ENCODE results near the gene ANKRD63. TPM values are rescaled to one million over a fixed set of nuclear protein-coding genes. Genes with fewer than 3 reads are reported as not detected.

Gene ANKRD63
- total and polyA plus RNA-seq, 2 of the 13 experiments (the other 11 are each of a cell fraction or from before 2014, with no cell fraction given): not detected

DNA sequence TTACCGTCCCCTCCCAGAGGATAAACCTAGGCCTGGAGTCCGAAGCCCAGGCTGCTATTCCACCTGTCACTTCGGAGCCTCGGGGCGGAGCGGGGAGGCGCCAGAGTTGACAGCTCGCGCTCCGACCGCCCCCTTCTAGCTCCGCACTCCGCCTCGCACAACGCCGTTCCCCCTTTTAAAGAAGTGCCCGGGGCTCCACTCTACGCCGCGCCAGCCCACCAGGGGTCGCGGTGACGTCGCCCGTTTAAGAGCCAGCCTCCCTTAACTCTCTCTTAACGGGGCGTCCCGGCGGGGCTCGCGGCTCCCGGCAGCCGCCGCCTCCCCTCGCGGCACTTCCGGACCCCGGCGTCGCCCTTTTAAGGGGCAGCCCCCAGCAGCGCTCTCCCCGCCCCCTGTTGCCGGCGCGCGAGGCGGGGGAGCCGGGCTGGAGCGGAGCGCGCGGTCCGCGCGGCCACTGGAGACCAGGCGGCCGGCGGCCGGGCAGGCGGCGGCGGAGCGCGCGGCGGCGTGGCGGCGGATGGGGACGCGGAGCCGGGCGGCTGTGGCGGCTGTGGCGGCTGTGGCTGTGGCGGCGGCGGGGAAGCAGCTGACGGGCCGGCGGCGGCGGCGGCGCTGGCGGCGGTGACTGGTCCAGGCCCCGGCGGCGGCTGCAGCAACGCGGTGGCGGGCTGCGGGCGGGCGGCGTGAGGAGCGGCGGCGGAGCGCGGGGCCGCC is 40.5 kb upstream of the ANKRD63 start, which contains the start of gene INAFM2 (continued):
- TF ChIP-seq, protein P1, sequence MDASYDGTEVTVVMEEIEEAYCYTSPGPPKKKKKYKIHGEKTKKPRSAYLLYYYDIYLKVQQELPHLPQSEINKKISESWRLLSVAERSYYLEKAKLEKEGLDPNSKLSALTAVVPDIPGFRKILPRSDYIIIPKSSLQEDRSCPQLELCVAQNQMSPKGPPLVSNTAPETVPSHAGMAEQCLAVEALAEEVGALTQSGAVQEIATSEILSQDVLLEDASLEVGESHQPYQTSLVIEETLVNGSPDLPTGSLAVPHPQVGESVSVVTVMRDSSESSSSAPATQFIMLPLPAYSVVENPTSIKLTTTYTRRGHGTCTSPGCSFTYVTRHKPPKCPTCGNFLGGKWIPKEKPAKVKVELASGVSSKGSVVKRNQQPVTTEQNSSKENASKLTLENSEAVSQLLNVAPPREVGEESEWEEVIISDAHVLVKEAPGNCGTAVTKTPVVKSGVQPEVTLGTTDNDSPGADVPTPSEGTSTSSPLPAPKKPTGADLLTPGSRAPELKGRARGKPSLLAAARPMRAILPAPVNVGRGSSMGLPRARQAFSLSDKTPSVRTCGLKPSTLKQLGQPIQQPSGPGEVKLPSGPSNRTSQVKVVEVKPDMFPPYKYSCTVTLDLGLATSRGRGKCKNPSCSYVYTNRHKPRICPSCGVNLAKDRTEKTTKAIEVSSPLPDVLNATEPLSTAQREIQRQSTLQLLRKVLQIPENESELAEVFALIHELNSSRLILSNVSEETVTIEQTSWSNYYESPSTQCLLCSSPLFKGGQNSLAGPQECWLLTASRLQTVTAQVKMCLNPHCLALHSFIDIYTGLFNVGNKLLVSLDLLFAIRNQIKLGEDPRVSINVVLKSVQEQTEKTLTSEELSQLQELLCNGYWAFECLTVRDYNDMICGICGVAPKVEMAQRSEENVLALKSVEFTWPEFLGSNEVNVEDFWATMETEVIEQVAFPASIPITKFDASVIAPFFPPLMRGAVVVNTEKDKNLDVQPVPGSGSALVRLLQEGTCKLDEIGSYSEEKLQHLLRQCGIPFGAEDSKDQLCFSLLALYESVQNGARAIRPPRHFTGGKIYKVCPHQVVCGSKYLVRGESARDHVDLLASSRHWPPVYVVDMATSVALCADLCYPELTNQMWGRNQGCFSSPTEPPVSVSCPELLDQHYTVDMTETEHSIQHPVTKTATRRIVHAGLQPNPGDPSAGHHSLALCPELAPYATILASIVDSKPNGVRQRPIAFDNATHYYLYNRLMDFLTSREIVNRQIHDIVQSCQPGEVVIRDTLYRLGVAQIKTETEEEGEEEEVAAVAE (CRISPR knock-in tag; IDR thresholded peaks at IDR 0.05; ENCODE audit: borderline replicate concordance): no peak
- TF ChIP-seq TARDBP (CRISPR knock-in tag; IDR thresholded peaks at IDR 0.05) (no peak), STAG1 (CRISPR knock-in tag; IDR thresholded peaks at IDR 0.05) (peak; percentile 35; the same call in 1 of the 2 replicates), ZBTB20 (CRISPR knock-in tag; IDR thresholded peaks at IDR 0.05; ENCODE audit: borderline replicate concordance, low read depth) (no peak), NR1H2 (CRISPR knock-in tag; IDR thresholded peaks at IDR 0.05; ENCODE audit: borderline replicate concordance, low read depth) (no peak), ZNF232 (CRISPR knock-in tag; IDR thresholded peaks at IDR 0.05; ENCODE audit: borderline replicate concordance) (0 out of 2 replicates have a peak, but pooled peaks have one; percentile 52), ARHGAP35 (CRISPR knock-in tag; IDR thresholded peaks at IDR 0.05; ENCODE audit: borderline replicate concordance) (no peak), MED1 (CRISPR knock-in tag; IDR thresholded peaks at IDR 0.05) (peak; percentile 49), MTF2 (CRISPR knock-in tag; IDR thresholded peaks at IDR 0.05; ENCODE audit: borderline replicate concordance) (no peak), ZNF652 (CRISPR knock-in tag; IDR thresholded peaks at IDR 0.05; ENCODE audit: borderline replicate concordance, low read depth) (peak; percentile 77; the same call in 1 of the 2 replicates), KLF9 (CRISPR knock-in tag; IDR thresholded peaks at IDR 0.05; ENCODE audit: low read depth) (no peak), IRX3 (CRISPR knock-in tag; IDR thresholded peaks at IDR 0.05; ENCODE audit: borderline replicate concordance, low read depth) (peak; percentile 38; the same call in 1 of the 2 replicates), KDM5A (IDR thresholded peaks at IDR 0.05; ENCODE audit: borderline replicate concordance, low read length) (no peak), NR2F2 (IDR thresholded peaks at IDR 0.05; ENCODE audit: borderline replicate concordance, low read depth) (no peak)
- TF ChIP-seq, protein P2, sequence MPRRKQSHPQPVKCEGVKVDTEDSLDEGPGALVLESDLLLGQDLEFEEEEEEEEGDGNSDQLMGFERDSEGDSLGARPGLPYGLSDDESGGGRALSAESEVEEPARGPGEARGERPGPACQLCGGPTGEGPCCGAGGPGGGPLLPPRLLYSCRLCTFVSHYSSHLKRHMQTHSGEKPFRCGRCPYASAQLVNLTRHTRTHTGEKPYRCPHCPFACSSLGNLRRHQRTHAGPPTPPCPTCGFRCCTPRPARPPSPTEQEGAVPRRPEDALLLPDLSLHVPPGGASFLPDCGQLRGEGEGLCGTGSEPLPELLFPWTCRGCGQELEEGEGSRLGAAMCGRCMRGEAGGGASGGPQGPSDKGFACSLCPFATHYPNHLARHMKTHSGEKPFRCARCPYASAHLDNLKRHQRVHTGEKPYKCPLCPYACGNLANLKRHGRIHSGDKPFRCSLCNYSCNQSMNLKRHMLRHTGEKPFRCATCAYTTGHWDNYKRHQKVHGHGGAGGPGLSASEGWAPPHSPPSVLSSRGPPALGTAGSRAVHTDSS (CRISPR knock-in tag; conservative IDR thresholded peaks at IDR 0.05): no peak
- TF ChIP-seq, protein P3, sequence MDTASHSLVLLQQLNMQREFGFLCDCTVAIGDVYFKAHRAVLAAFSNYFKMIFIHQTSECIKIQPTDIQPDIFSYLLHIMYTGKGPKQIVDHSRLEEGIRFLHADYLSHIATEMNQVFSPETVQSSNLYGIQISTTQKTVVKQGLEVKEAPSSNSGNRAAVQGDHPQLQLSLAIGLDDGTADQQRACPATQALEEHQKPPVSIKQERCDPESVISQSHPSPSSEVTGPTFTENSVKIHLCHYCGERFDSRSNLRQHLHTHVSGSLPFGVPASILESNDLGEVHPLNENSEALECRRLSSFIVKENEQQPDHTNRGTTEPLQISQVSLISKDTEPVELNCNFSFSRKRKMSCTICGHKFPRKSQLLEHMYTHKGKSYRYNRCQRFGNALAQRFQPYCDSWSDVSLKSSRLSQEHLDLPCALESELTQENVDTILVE (CRISPR knock-in tag; IDR thresholded peaks at IDR 0.05): peak; percentile 61; the same call in 1 of the 2 replicates
- TF ChIP-seq, protein P4, sequence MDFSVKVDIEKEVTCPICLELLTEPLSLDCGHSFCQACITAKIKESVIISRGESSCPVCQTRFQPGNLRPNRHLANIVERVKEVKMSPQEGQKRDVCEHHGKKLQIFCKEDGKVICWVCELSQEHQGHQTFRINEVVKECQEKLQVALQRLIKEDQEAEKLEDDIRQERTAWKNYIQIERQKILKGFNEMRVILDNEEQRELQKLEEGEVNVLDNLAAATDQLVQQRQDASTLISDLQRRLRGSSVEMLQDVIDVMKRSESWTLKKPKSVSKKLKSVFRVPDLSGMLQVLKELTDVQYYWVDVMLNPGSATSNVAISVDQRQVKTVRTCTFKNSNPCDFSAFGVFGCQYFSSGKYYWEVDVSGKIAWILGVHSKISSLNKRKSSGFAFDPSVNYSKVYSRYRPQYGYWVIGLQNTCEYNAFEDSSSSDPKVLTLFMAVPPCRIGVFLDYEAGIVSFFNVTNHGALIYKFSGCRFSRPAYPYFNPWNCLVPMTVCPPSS (IDR thresholded peaks at IDR 0.05): no peak
- TF ChIP-seq, protein P5, sequence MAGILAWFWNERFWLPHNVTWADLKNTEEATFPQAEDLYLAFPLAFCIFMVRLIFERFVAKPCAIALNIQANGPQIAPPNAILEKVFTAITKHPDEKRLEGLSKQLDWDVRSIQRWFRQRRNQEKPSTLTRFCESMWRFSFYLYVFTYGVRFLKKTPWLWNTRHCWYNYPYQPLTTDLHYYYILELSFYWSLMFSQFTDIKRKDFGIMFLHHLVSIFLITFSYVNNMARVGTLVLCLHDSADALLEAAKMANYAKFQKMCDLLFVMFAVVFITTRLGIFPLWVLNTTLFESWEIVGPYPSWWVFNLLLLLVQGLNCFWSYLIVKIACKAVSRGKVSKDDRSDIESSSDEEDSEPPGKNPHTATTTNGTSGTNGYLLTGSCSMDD (CRISPR knock-in tag; IDR thresholded peaks at IDR 0.05): no peak
- TF ChIP-seq, protein P6, sequence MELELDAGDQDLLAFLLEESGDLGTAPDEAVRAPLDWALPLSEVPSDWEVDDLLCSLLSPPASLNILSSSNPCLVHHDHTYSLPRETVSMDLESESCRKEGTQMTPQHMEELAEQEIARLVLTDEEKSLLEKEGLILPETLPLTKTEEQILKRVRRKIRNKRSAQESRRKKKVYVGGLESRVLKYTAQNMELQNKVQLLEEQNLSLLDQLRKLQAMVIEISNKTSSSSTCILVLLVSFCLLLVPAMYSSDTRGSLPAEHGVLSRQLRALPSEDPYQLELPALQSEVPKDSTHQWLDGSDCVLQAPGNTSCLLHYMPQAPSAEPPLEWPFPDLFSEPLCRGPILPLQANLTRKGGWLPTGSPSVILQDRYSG (CRISPR knock-in tag; IDR thresholded peaks at IDR 0.05): no peak
